ENCODE results near the gene EDRF1.

EDRF1 gene

DNA sequence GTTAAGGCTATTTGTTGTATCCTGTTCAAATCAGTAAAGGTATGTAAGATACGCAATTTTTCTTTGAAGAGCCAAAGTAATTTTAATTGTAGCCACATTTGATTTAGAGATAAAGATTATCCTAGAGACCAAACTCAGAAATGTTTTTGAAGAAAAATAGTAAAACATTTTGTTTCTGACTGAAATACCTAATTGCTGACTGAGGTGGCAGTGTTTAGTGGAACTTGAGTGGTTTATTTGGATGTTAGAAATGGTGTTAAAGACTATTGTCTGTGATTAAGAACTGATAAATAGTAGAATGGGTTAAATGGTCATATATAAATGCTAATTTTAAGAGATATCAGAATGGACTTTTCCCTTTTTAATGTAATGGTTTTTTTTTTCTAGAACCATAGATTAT, 15.3 kb downstream of the EDRF1 start:
- Mint-ChIP-seq H3K36me3 (ENCODE audit: low read depth) (peaks cover 68% of the 10 kb centered on the region), H3K9me3 (no peaks in the 10 kb centered on the region), H3K27me3 (ENCODE audit: low read depth, poor library complexity) (no peaks in the 10 kb centered on the region), H3K4me1 (no peaks in the 10 kb centered on the region), H3K4me3 (no peak overlapping the region), H3K27ac (no peak overlapping the region)
- no peak for DNase-seq
- TF ChIP-seq, protein P1, sequence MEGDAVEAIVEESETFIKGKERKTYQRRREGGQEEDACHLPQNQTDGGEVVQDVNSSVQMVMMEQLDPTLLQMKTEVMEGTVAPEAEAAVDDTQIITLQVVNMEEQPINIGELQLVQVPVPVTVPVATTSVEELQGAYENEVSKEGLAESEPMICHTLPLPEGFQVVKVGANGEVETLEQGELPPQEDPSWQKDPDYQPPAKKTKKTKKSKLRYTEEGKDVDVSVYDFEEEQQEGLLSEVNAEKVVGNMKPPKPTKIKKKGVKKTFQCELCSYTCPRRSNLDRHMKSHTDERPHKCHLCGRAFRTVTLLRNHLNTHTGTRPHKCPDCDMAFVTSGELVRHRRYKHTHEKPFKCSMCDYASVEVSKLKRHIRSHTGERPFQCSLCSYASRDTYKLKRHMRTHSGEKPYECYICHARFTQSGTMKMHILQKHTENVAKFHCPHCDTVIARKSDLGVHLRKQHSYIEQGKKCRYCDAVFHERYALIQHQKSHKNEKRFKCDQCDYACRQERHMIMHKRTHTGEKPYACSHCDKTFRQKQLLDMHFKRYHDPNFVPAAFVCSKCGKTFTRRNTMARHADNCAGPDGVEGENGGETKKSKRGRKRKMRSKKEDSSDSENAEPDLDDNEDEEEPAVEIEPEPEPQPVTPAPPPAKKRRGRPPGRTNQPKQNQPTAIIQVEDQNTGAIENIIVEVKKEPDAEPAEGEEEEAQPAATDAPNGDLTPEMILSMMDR (IDR thresholded peaks at IDR 0.05), result peak; percentile 24

DNA sequence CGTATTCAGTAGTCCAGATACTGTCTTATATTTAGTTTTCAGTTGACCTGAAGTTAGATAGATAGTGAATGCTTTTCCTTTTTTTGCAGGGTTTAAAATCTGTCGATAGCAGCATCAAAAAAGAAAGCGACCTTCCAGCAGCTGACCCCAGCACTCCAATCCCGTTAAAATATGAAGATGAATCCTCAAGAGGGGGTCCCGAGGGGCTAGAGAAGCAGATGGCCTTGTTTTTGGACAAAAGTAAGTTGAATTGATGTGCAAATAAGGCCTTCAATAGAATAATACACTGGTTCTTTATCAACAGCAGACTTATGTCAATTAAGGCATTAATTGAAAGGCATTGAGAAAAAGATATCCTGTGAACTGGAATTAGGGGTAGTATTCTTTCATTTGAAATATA, 18.7 kb downstream of the EDRF1 start:
- Mint-ChIP-seq H3K4me1 (no peaks in the 10 kb centered on the region), H3K27ac (no peak overlapping the region), H3K4me3 (no peak overlapping the region), H3K9me3 (no peaks in the 10 kb centered on the region), H3K36me3 (ENCODE audit: low read depth) (peaks cover 74% of the 10 kb centered on the region), H3K27me3 (ENCODE audit: low read depth, poor library complexity) (no peaks in the 10 kb centered on the region)
- TF ChIP-seq, protein P1 (IDR thresholded peaks at IDR 0.05), result no peak
- DNase-seq, result no peak

GRCh38 chr10:125739994-125740679, 20.6 kb downstream of the EDRF1 start:
- no peak overlapping the region for H3K4me3 Mint-ChIP-seq
- no peaks in the 10 kb centered on the region for H3K4me1 Mint-ChIP-seq
- no peak overlapping the region for H3K27ac Mint-ChIP-seq
- no peak for DNase-seq
- H3K9me3 Mint-ChIP-seq, result no peaks in the 10 kb centered on the region
- no peaks in the 10 kb centered on the region for H3K27me3 Mint-ChIP-seq (ENCODE audit: low read depth, poor library complexity)
- TF ChIP-seq, protein P1 (IDR thresholded peaks at IDR 0.05), result no peak
- H3K36me3 Mint-ChIP-seq (ENCODE audit: low read depth), result peaks cover 86% of the 10 kb centered on the region

DNA sequence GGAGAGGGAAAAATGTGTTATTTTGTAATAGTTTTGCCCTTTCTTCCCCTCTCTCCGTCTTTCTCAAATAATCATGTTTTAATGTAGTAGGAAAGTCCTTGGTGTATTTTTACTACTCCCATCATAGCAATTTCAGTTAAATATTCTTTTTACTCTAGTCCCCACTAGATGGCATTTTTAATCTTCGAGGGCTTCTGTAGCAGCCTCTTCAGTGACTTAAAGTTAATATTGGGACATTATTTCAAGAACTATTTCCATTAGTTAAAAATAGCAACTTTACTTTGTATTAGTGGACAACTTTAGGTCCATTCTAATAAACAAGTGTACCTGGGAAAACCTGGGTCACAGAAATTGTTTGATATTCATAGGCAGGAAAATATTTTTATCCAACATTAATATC, 23.0 kb downstream of the EDRF1 start:
- Mint-ChIP-seq H3K9me3 (no peaks in the 10 kb centered on the region), H3K27me3 (ENCODE audit: low read depth, poor library complexity) (no peaks in the 10 kb centered on the region), H3K4me3 (no peak overlapping the region), H3K27ac (no peak overlapping the region), H3K36me3 (ENCODE audit: low read depth) (peaks cover 87% of the 10 kb centered on the region), H3K4me1 (no peaks in the 10 kb centered on the region)
- TF ChIP-seq, protein P1 (IDR thresholded peaks at IDR 0.05), result no peak
- no peak for DNase-seq

- Mint-ChIP-seq H3K4me3 (no peak overlapping the region), H3K4me1 (no peaks in the 10 kb centered on the region), H3K27ac (peak overlapping the region; percentile 20), H3K9me3 (no peaks in the 10 kb centered on the region), H3K36me3 (ENCODE audit: low read depth) (peaks cover 87% of the 10 kb centered on the region), H3K27me3 (ENCODE audit: low read depth, poor library complexity) (no peaks in the 10 kb centered on the region)
- TF ChIP-seq, protein P1 (IDR thresholded peaks at IDR 0.05), result no peak
- DNase-seq, result no peak
Observed at GRCh38 chr10:125744909-125745308, 25.4 kb downstream of the EDRF1 start.

DNA sequence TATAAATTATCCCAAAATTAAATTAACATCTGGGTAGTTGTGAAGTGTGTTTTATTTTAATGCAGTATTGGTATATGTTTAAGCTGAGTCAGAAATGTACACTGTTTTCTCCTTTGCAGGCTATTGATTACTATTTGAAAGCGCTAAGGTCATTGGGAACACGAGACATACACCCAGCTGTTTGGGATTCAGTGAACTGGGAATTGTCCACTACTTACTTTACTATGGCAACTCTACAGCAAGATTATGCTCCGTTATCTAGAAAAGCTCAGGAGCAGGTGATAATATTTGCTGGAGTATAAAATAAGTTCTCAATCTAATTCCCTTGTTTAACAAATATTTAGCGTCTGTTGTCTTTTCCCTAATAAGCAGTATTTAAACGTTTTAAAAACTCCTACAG, 27.9 kb downstream of the EDRF1 start:
- H3K4me1 Mint-ChIP-seq, result peaks cover 16% of the 10 kb centered on the region
- no peaks in the 10 kb centered on the region for H3K27me3 Mint-ChIP-seq (ENCODE audit: low read depth, poor library complexity)
- H3K4me3 Mint-ChIP-seq, result no peak overlapping the region
- DNase-seq, result no peak
- TF ChIP-seq, protein P1 (IDR thresholded peaks at IDR 0.05), result no peak
- no peak overlapping the region for H3K27ac Mint-ChIP-seq
- no peaks in the 10 kb centered on the region for H3K9me3 Mint-ChIP-seq
- peaks cover 88% of the 10 kb centered on the region for H3K36me3 Mint-ChIP-seq (ENCODE audit: low read depth)

Data from nephron progenitor cell (in vitro differentiated cells).